ENCODE results near the gene SNU13.

SNU13 gene

GRCh38 chr22:41658869-41659268 lies 29.8 kb downstream of the SNU13 start (continued):
- TF ChIP-seq ZBTB44 (tag by site-specific recombination; IDR thresholded peaks at IDR 0.05) (no peak), ZNF311 (tag by site-specific recombination; IDR thresholded peaks at IDR 0.05; ENCODE audit: borderline replicate concordance) (no peak), ZNF433 (tag by site-specific recombination; IDR thresholded peaks at IDR 0.05; ENCODE audit: low read depth) (no peak), ZBTB10 (tag by site-specific recombination; IDR thresholded peaks at IDR 0.05) (no peak), FEZF1 (tag by site-specific recombination; IDR thresholded peaks at IDR 0.05) (no peak)

GRCh38 chr22:41657709-41658108 lies 31.0 kb downstream of the SNU13 start:
- no peak for TF ChIP-seq SP3 (tag by site-specific recombination; IDR thresholded peaks at IDR 0.05)
- no peak for TF ChIP-seq ZNF830 (tag by site-specific recombination; IDR thresholded peaks at IDR 0.05; ENCODE audit: low read depth)
- no peak for TF ChIP-seq ZIC2 (tag by site-specific recombination; IDR thresholded peaks at IDR 0.05)
- no peak for TF ChIP-seq KLF8 (tag by site-specific recombination; IDR thresholded peaks at IDR 0.05)
- TF ChIP-seq ZNF707 (tag by site-specific recombination; IDR thresholded peaks at IDR 0.05): no peak
- no peak for TF ChIP-seq ZNF660 (tag by site-specific recombination; IDR thresholded peaks at IDR 0.05)
- TF ChIP-seq TCF7L2 (IDR thresholded peaks at IDR 0.05; ENCODE audit: borderline replicate concordance, low read depth, low read length): no peak
- no peak for TF ChIP-seq ZNF645 (tag by site-specific recombination; IDR thresholded peaks at IDR 0.05)
- no peak for TF ChIP-seq ZNF501 (tag by site-specific recombination; IDR thresholded peaks at IDR 0.05)
- TF ChIP-seq PRDM4 (tag by site-specific recombination; IDR thresholded peaks at IDR 0.05): no peak
- TF ChIP-seq ZFP3 (tag by site-specific recombination; IDR thresholded peaks at IDR 0.05; ENCODE audit: low read depth): no peak
- TF ChIP-seq ZNF654 (tag by site-specific recombination; IDR thresholded peaks at IDR 0.05; ENCODE audit: low read depth): no peak
- TF ChIP-seq ZNF26 (tag by site-specific recombination; IDR thresholded peaks at IDR 0.05): no peak
- Histone ChIP-seq H3K27ac (ENCODE audit: extremely low read depth, low read depth, low read length) (no peak overlapping the region), H3K4me3 (ENCODE audit: low read depth, low read length) (no peak overlapping the region), H3K36me3 (ENCODE audit: control insufficient read depth in 2 of 2, insufficient read depth in 1 of 2, low read length in 2 of 2) (peaks cover 96 to 99% of the 10 kb centered on the region in 2 experiments), H3K9me3 (ENCODE audit: control insufficient read depth, insufficient read depth, low read depth, low read length) (no peaks in the 10 kb centered on the region), H3K4me1 (ENCODE audit: control insufficient read depth, insufficient read depth, low read length) (no peaks in the 10 kb centered on the region)
- ChIA-PET CTCF (interaction anchor here (3.0 kb wide), 1 partner anchor 9 kb away, joined by 11 read pairs; no protein-coding TSS in a partner anchor), POLR2A (no interaction called here)
